Keratinocyte (primary cell): Measurements from ENCODE around the gene TMOD3. TPM values are rescaled to one million over a fixed set of nuclear protein-coding genes. Genes with fewer than 3 reads are reported as not detected.

Experiments used
- DNase-seq: peaks from one replicate; pipeline ENCODE4 v3.0.0-alpha.2; 2011; ENCODE audit warnings: low read depth, missing footprints, low spot score
- FAIRE-seq: peaks from 2 replicates; lab custom pipeline; 2011; peaks lifted over from hg19 to GRCh38; lab: Jason Lieb, UNC
- H2AFZ ChIP-seq: 2 replicates; pipeline ENCODE4 v1.6.0; 2012; ENCODE audit warnings: low read length, control low read depth, inconsistent platforms; ENCODE audit not compliant: control insufficient read depth
- H3K27ac ChIP-seq: 2 replicates; pipeline ENCODE4 v1.5.1; 2011; ENCODE audit warnings: low read length; ENCODE audit not compliant: control insufficient read depth, insufficient read depth
- H3K27me3 ChIP-seq: 3 replicates; pipeline ENCODE4 v1.6.0; 2011; ENCODE audit warnings: low read length; ENCODE audit not compliant: control insufficient read depth, insufficient read depth; ENCODE audit errors: extremely low read depth
- H3K36me3 ChIP-seq, 2 experiments: 2 replicates in 1 of 2; 3 replicates in 1 of 2; pipeline ENCODE4 v1.5.1; 2011; ENCODE audit warnings: low read length in 2 of 2, mild to moderate bottlenecking in 1 of 2; ENCODE audit not compliant: control insufficient read depth in 2 of 2, insufficient read depth in 2 of 2; ENCODE audit errors: extremely low read depth in 1 of 2
- H3K4me1 ChIP-seq: 3 replicates; pipeline ENCODE4 v1.5.1; 2011; ENCODE audit warnings: low read length; ENCODE audit not compliant: control insufficient read depth, insufficient read depth; ENCODE audit errors: extremely low read depth
- H3K4me2 ChIP-seq: 3 replicates; pipeline ENCODE4 v1.6.0; 2011; ENCODE audit warnings: low read depth, low read length; ENCODE audit not compliant: control insufficient read depth, insufficient read depth; ENCODE audit errors: extremely low read depth
- H3K4me3 ChIP-seq, 3 experiments: fragments of 200-600 bp in 1 of 3; sonication (generic) in 1 of 3; 2 replicates in 2 of 3; 3 replicates in 1 of 3; pipeline ENCODE4 v1.5.1; 2011 to 2016; ENCODE audit warnings: low read length in 3 of 3, mild to moderate bottlenecking in 3 of 3, control low read depth in 2 of 3, inconsistent platforms in 1 of 3, low read depth in 1 of 3, mixed read lengths in 1 of 3, mixed run types in 1 of 3, moderate library complexity in 1 of 3; ENCODE audit not compliant: control insufficient read depth in 2 of 3, insufficient read depth in 2 of 3; ENCODE audit errors: extremely low read depth in 1 of 3
- H3K79me2 ChIP-seq: 2 replicates; pipeline ENCODE4 v1.6.0; 2012; ENCODE audit warnings: low read length; ENCODE audit not compliant: control insufficient read depth, insufficient read depth
- H3K9ac ChIP-seq: 3 replicates; pipeline ENCODE4 v1.6.0; 2011; ENCODE audit warnings: low read length; ENCODE audit not compliant: control insufficient read depth, insufficient read depth; ENCODE audit errors: extremely low read depth
- H3K9me1 ChIP-seq: 3 replicates; pipeline ENCODE4 v1.6.0; 2011; ENCODE audit warnings: low read length; ENCODE audit not compliant: control insufficient read depth, insufficient read depth; ENCODE audit errors: extremely low read depth
- H3K9me3 ChIP-seq: 2 replicates; pipeline ENCODE4 v1.5.1; 2012; ENCODE audit warnings: low read depth, low read length; ENCODE audit not compliant: control insufficient read depth
- H4K20me1 ChIP-seq: 3 replicates; pipeline ENCODE4 v1.6.0; 2011; ENCODE audit warnings: low read length; ENCODE audit not compliant: control insufficient read depth, insufficient read depth; ENCODE audit errors: extremely low read depth
- CTCF ChIP-seq, 3 experiments: IDR thresholded peaks in 1 of 3; conservative IDR thresholded peaks in 1 of 3; optimal IDR thresholded peaks in 1 of 3; 2 replicates in 2 of 3; 3 replicates in 1 of 3; pipeline versions ENCODE3 to v1.5.1; 2011; ENCODE audit warnings: low read length in 3 of 3, mild to moderate bottlenecking in 3 of 3, moderate library complexity in 2 of 3, control low read depth in 1 of 3, inconsistent platforms in 1 of 3; ENCODE audit not compliant: insufficient read depth in 2 of 3; ENCODE audit errors: extremely low read depth in 1 of 3
- EZH2 ChIP-seq: IDR thresholded peaks from one replicate; pipeline ENCODE4 v1.6.1; 2012; ENCODE audit warnings: inconsistent platforms, mild to moderate bottlenecking, low read length, moderate library complexity
- dilution Hi-C: fragments of 300-500 bp; cut with MboI; formaldehyde crosslinking; loops from one replicate; pipeline ENCODE4 v1.7.0; 2020; ENCODE audit warnings: low sequenced_read_pairs; ENCODE audit not compliant: extremely low pct_ligation_motif_present
- polyA plus RNA-seq, 5 experiments: library from polyadenylated mRNA; depleted of rRNA in 3 of 5; stranded (reverse) in 3 of 5; stranded (forward) in 1 of 5; unstranded in 1 of 5; fragments of >200 nt; gene quantifications; 1 replicate in 1 of 5; 2 replicates in 3 of 5; 3 replicates in 1 of 5; pipeline versions ENCODE4 v1.2.1 to v1.2.3, GENCODE V29; 2011 to 2012; ENCODE audit warnings: missing spikeins in 2 of 5, low read depth in 1 of 5, low replicate concordance in 1 of 5

Gene TMOD3
- polyA plus RNA-seq, 1 donor (not counting 4 experiments of a cell fraction or from before 2014, with no cell fraction given) = 100 TPM

GRCh38 chr15:51936105-51936478 is 106.6 kb downstream of the TMOD3 start:
- FAIRE-seq = no peak
- no peak for DNase-seq
- H3K27me3 ChIP-seq = no peaks in the 10 kb centered on the region

GRCh38 chr15:51938286-51938685 is 108.8 kb downstream of the TMOD3 start:
- dilution Hi-C loops = no loop called here
- Histone ChIP-seq H4K20me1 (peaks cover 2% of the 10 kb centered on the region), H3K36me3 (peaks cover 8 to 9% of the 10 kb centered on the region in 2 experiments), H2AFZ (no peak overlapping the region), H3K4me1 (peaks cover 6% of the 10 kb centered on the region), H3K27me3 (no peaks in the 10 kb centered on the region), H3K9me3 (no peaks in the 10 kb centered on the region), H3K4me3 (no peak overlapping the region), H3K27ac (no peak overlapping the region), H3K79me2 (no peaks in the 10 kb centered on the region), H3K4me2 (no peak overlapping the region), H3K9ac (no peak overlapping the region), H3K9me1 (no peaks in the 10 kb centered on the region)
- TF ChIP-seq EZH2 (no peak), CTCF (optimal IDR thresholded peaks at IDR 0.05 in 1 of 3, IDR thresholded peaks at IDR 0.05 in 1 of 3, conservative IDR thresholded peaks at IDR 0.05 in 1 of 3; ENCODE audit: extremely low read depth in 1 of 3, insufficient read depth in 2 of 3, low read length in 3 of 3) (no peak)
- FAIRE-seq (no peak), DNase-seq (no peak)

More at GRCh38 chr15:51936105-51936478, 106.6 kb downstream of the TMOD3 start:
- Histone ChIP-seq H3K36me3 (peaks cover 5 to 7% of the 10 kb centered on the region in 2 experiments), H4K20me1 (peaks cover 2% of the 10 kb centered on the region), H2AFZ (no peak overlapping the region), H3K9me1 (no peaks in the 10 kb centered on the region), H3K4me2 (no peak overlapping the region), H3K9ac (no peak overlapping the region), H3K79me2 (no peaks in the 10 kb centered on the region), H3K9me3 (no peaks in the 10 kb centered on the region), H3K27ac (no peak overlapping the region), H3K4me1 (peaks cover 6% of the 10 kb centered on the region), H3K4me3 (no peak overlapping the region)
- dilution Hi-C loops = no loop called here
- TF ChIP-seq EZH2 = no peak
- peak in 1 of 3 experiments; percentile 3 for TF ChIP-seq CTCF (optimal IDR thresholded peaks at IDR 0.05 in 1 of 3, IDR thresholded peaks at IDR 0.05 in 1 of 3, conservative IDR thresholded peaks at IDR 0.05 in 1 of 3; ENCODE audit: extremely low read depth in 1 of 3, insufficient read depth in 2 of 3, low read length in 3 of 3)
